Measurements from ENCODE around the gene CFI. TPM values are rescaled to one million over a fixed set of nuclear protein-coding genes. Genes with fewer than 3 reads are reported as not detected.

Gene CFI
- total RNA-seq, 1 experiment from 2014 or later, result 0.33 TPM

- BruUV-seq (replicated peaks), result no TSS peak
- POLR2A ChIA-PET, result no interaction called here
- in situ Hi-C loops (cut with HindIII; ENCODE audit: low pct_unique_long_range_greater_than_20kb, low sequenced_read_pairs), result no loop called here
- intact Hi-C loops (cut with micrococcal nuclease; ENCODE audit: unreplicated experiment), result no loop called here
- H3K27ac ChIP-seq (ENCODE audit: low read length), result no peak overlapping the region
- H3K36me3 ChIP-seq (ENCODE audit: control insufficient read depth, insufficient read depth, low read length), result no peaks in the 10 kb centered on the region
- no peaks in the 10 kb centered on the region for H3K4me1 ChIP-seq (ENCODE audit: control insufficient read depth, insufficient read depth, low read length)
- CTCF ChIA-PET, result no interaction called here
- TF ChIP-seq SIN3A (IDR thresholded peaks at IDR 0.05; ENCODE audit: borderline replicate concordance, insufficient read depth, low read depth, low read length) (no peak), REST (IDR thresholded peaks at IDR 0.05; ENCODE audit: insufficient read depth in 1 of 2, low read depth in 2 of 2, low read length in 1 of 2) (no peak), TCF7L2 (IDR thresholded peaks at IDR 0.05; ENCODE audit: low read depth, low read length) (no peak)
- no peaks in the 10 kb centered on the region for H3K27me3 ChIP-seq (ENCODE audit: control insufficient read depth, insufficient read depth, low read length)
- DNase-seq (ENCODE audit: low read depth, low spot score) (no peak), ATAC-seq (no peak)
- H3K9me3 ChIP-seq (ENCODE audit: control insufficient read depth, insufficient read depth, low read depth, low read length), result no peaks in the 10 kb centered on the region
- no peak overlapping the region for H3K4me3 ChIP-seq (ENCODE audit: low read depth in 2 of 2, low read length in 2 of 2)
Observed at GRCh38 chr4:109754093-109754857, 47.5 kb downstream of the CFI start.

- no peaks in the 10 kb centered on the region for H3K9me3 ChIP-seq (ENCODE audit: control insufficient read depth, insufficient read depth, low read depth, low read length)
- H3K27ac ChIP-seq (ENCODE audit: low read length), result no peak overlapping the region
- H3K4me1 ChIP-seq (ENCODE audit: control insufficient read depth, insufficient read depth, low read length), result no peaks in the 10 kb centered on the region
- in situ Hi-C loops (cut with HindIII; ENCODE audit: low pct_unique_long_range_greater_than_20kb, low sequenced_read_pairs) (no loop called here), intact Hi-C loops (cut with micrococcal nuclease; ENCODE audit: unreplicated experiment) (no loop called here)
- no peaks in the 10 kb centered on the region for H3K36me3 ChIP-seq (ENCODE audit: control insufficient read depth, insufficient read depth, low read length)
- H3K27me3 ChIP-seq (ENCODE audit: control insufficient read depth, insufficient read depth, low read length), result no peaks in the 10 kb centered on the region
- H3K4me3 ChIP-seq (ENCODE audit: low read depth in 2 of 2, low read length in 2 of 2), result no peak overlapping the region
- no TSS peak for BruUV-seq (replicated peaks)
- ChIA-PET POLR2A (no interaction called here), CTCF (no interaction called here)
- DNase-seq (ENCODE audit: low read depth, low spot score) (no peak), ATAC-seq (no peak)
- no peak for TF ChIP-seq CTCF (IDR thresholded peaks at IDR 0.05)
- TF ChIP-seq SIN3A (IDR thresholded peaks at IDR 0.05; ENCODE audit: borderline replicate concordance, insufficient read depth, low read depth, low read length), result no peak
- TF ChIP-seq TCF7L2 (IDR thresholded peaks at IDR 0.05; ENCODE audit: low read depth, low read length), result no peak
- no peak for TF ChIP-seq POLR2AphosphoS5 (IDR thresholded peaks at IDR 0.05; ENCODE audit: low read depth, low read length)
- no peak for TF ChIP-seq REST (IDR thresholded peaks at IDR 0.05; ENCODE audit: insufficient read depth in 1 of 2, low read depth in 2 of 2, low read length in 1 of 2)
Observed at GRCh38 chr4:109752525-109752924, 49.3 kb downstream of the CFI start.
